GM19043 (cell line): ENCODE data around the gene SPDYE2.
A peak's percentile ranks its signal among the peaks of the same experiment; 100 is the strongest.
"Not testable (repeated sequence)": the region's sequence is repeated elsewhere in the genome, so short reads cannot be mapped to it uniquely, and the experiment has no call there.

Experiments
- ATAC-seq: cut with Tn5 transposase; IDR thresholded peaks from one replicate; pipeline ENCODE4 v1.9.1; 2021; ENCODE audit warnings: low read depth; ENCODE audit not compliant: unreplicated experiment

Gene SPDYE2, protein sequence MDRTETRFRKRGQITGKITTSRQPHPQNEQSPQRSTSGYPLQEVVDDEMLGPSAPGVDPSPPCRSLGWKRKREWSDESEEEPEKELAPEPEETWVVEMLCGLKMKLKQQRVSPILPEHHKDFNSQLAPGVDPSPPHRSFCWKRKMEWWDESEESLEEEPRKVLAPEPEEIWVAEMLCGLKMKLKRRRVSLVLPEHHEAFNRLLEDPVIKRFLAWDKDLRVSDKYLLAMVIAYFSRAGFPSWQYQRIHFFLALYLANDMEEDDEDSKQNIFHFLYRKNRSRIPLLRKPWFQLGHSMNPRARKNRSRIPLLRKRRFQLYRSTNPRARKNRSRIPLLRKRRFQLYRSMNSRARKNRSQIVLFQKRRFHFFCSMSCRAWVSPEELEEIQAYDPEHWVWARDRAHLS

DNA sequence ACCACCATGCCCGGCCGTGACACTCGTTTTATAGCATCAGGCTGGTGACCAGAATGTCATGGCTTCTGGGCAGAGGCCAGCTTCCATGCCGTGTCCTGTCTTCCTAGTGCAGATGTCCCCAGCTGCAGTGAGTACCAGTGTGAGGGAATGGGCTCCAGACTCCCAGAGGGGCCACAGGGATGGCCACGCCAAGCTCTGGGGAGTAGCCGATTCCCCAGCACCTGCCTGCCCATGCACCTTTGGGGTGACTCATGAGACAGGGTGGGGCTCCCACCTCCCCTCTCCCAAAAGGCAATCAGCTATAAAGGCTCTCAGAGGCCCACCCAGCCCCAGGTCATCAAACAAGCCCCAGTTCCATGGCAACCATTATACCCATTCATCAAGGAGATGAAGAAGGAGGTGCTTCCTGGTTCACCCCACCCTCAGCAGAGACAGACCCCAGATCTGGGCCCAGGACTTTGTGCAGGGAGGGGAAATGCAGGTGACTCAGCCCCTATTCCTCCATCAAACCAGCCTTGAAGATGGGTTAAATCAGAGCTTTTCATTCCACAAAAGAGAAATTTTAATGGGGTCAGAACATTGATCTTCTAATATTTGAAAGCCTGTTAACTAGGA lies at the start of gene SPDYE2:
TSS of gene SPDYE2 (plus strand) at position 419 of the 615 bp plus-strand sequence. CDS start 2,030 bp downstream, outside the sequence.
- ATAC-seq, result not testable (repeated sequence)

DNA sequence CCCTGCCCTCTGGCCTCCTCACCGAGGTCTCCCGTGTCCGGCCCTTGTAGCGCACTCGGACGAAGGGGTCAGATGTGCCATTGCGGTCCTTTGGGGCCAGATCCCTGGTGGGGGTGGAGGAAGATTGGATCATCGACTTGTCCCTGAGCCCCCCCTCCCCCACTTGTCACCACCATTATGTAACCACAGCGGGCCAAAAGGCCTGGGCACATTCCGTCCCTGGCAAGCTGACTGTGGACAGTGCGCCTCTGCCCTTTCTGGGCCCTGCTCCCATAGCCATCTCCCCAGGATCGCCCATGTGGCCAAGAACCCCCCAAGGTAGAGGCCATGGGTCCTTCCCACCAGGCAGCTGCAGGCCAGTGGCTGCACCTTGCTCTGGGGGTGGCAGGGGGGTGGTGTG lies 47.9 kb upstream of the SPDYE2 start:
- ATAC-seq, result not testable (repeated sequence)

DNA sequence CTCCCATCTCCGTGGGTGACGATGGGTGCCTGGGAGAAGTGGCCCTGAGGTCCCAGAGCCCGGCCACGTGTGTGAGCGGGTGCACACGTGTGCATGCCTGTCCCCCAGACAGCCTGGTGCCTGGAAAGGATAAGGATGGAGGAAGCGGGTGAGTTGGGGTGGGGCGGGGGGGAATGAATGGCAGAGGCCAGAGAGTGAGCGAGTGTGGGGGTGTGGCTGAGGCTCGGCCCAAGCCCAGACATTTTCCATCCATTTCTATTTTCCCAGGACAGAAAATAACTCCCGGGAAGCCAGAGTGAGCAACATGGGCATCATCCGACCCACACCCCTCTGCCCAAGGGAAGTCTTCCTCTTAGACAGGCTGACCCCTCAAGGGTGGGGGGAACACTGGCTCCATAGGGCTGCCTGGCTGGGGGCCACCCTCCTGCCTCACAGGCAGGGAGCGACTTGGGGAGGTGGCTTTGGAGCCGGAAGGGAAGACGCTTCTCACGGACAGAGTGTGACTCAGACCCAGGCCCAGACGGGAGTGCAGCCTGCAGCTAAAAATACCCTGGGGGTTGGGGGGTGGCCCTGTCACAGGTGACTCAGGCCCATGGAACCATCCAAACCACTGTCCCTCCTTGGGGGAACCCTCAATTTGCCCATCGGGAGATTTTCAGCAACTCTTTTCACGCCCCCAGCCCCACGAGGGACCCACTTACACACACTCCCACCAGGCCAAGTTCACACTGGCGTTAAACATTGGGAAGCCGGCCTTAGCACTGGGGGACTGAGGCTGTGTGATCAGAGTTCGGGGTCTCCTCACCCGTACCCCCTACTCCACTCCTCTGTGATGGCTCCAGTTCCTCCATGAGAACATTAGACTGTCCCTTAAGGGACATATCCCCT lies 45.5 kb upstream of the SPDYE2 start:
- not testable (repeated sequence) for ATAC-seq

DNA sequence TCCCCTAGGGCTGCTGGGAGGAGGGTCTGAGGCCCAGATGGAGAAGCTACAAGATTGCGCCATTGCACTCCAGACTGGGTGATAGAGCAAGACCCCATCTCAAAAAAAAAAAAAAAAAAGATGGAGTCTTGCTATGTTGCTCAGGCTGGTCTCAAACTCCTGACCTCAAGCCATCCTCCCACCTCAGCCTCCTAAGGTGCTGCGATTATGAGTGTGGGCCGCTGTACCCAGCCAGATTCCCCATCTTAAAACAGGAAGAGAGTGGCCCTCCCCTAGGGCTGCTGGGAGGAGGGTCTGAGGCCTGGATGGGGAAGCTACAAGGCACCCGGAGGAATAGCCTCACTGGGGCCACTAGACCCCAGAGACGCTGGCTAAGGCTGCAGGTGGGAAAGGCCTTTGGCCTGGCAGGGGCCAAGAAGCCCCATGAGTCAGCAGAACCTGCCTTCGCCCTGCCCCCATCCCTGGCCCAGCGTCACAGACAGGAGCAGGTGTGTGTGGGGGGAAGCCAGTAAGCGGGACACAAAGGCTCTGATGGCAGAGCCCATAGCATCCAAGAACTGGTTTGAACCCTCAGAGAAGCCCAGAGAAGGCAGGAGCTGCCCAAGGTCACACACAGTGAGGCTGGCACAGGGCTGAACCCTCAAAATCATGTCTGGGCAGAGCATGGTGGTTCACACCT lies 43.5 kb upstream of the SPDYE2 start:
- ATAC-seq, result not testable (repeated sequence)

DNA sequence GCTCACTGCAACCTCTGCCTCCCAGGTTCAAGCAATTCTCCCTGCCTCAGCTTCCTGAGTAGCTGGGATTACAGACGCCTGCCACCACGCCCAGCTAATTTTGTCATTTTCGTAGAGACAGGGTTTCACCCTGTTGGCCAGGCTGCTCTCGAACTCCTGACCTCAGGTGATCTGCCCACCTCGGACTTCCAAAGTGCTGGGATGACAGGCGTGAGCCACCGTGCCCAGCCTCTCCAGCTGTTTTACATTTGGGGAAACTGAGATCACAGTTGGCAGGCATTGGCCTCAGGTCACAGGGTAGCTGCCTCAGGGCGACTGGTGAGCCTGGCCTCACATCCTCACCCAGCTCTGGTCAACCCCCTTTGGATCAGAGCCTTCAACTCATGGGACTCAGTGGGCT lies 40.5 kb upstream of the SPDYE2 start:
- ATAC-seq, result not testable (repeated sequence)

DNA sequence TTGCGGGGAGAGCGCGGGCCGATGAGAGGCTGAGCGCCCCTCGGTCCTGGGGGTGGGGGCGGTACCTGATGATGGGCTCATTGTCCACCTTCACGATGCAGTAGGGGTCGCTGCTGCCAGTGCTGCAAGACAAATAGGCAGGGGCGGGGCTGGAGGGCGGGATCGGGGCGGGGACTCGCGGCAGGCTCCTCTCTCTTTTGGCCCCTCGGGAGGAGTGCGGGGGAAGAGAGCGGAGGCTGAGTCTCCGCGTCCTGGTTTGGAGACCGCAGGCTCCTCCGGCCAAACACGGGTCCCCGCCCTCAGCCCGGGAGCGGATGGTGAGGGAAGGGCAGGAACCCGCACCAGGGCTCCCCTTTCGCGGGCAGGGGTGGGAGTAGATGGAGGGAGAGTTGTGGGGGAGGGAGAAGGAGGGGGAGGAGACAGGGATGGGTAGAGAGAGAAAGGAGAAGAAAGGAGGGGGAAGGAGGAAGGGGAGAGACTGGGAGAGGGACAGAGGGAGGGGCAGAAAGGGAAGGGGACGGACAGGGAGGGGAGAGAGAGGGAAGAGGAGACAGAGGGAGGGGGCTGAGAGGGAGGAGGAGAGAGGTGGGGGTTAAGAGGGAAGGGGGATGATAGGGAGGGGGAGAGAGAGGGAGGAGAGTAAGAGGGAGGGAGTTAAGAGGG lies 39.0 kb upstream of the SPDYE2 start:
- peak; percentile 35 for ATAC-seq

DNA sequence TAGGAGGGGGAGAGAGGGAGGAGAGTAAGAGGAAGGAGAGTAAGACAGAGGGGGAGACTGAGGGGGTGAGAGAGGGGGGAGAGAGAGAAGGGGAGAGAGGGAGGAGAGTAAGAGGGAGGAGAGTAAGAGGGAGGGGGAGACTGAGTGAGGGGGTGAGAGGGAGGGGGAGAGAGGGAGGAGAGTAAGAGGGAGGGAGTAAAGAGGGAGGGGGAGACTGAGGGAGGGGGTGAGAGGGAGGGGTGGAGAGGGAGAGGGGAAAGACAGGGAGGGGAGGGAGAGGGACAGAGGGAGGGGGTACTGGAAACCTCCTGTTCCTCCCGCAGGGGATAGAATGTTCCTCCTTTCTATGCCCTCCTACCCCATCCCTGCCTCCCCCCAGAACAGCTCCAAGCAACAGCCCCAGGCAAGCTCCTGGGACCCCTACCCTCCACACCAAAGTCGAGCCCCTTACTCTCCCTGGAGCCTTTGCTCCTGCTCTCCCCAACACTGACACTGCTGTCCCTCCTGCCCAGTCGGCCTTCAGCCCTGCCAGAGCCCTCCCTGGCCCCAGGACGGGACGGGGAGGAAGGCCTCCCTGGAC lies 38.3 kb upstream of the SPDYE2 start:
- not testable (repeated sequence) for ATAC-seq

DNA sequence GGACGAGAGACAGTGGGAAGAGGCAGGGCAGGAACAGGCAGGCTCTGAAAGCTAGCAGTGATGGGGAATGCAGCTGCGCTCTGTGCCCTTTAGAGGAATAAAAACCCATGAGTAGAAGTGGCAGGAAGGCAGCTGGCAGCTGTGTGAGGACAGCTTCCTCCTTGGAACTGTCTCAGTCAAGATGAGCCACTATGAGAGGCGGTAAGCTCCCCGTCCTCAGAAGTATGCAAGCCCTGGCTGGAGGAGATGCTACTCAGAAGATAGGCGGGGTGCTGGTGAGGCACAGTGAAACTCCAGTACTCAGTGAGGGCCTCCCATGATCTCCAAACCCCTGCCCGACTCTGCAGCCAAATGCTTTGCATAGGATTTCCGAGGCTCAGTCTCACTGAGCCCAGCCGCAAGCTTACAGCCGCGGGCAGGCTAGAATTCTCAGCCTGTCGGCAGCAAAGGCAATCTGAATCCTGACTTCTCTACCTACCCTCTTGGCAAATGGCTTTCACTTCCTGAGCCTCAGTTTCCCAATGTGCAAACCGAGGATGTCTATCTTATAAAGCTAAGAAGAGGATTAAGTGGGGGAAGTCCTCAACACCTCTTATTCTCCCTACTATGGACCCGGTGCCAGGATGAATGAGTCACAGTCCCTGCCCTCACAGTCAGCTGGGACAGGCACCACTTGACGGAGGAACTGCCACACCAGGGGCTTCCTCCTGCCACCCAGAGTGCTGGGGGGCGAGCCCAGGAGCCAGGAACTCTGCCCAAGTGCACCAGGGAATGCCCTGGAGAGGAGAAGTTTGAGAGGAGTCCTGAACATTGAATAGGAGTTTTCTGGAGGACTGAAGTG lies 35.9 kb upstream of the SPDYE2 start:
- ATAC-seq, result peak; percentile 64

DNA sequence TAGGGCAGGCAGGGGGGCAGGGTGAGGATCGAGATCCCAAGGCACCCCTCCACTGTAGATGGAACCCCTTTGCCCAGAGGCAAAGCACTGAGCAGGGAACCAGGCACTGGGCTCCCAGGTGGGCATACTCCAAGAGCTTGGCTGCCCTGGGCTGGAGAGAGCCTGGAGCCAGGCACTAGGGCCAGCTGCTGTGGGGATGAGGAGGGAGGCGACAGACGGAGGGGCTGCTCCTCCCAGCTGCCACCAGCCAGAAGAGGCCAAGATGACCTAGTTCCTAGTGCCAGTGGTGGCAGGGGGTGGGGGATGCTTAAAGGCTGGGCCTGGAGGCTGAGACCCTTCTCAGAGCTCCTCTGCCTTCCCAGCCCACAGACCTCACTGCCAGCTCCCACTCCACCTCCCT lies 35.1 kb upstream of the SPDYE2 start:
- ATAC-seq, result not testable (repeated sequence)

DNA sequence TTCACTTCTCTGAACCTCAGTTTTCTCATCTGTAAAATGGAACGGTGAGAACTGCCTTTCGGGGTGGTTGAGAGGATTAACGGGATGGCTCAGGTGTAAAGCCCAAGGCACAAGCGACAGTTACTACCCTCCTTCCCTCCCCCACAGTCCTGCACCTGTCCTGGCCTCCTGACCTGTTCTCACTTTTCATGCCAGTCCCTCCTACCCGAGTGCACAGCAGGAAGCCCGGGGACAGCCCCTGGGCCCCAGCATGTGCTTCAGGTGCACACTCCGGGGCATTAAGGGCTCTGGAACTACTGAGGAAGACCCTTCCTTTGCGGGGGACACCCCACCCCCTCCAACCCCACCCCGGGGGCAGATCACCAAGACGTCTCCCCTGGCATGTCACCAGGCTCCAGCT lies 34.1 kb upstream of the SPDYE2 start:
- not testable (repeated sequence) for ATAC-seq

DNA sequence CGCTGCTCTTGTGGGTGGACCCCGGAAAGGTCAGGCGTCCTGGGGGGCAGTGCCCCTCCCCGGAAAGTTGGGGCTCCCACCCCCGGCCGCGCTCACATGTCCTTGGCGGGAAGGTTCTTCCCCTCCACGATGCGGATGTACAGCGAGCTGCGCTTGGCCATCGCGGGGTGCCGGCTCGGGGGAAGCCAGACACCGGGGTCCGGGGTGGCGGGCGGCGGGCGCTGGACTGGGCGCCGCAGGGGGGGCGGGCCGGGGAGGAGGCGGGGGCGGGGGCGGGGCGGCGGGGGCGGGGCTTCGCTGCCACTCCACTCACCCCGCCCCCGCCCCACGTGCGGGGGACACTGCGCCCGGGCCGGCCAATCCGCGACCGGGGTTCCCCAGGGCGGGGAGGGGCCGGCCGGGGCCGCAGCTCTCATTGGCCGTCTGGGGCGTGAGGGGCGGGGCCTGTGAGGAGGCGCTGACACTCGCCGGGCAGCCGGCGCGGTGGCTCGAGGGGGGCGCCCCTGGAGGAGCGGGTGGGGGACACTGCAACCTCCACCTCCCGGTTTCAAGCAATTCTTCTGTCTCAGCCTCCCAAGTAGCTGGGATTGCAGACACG lies 33.4 kb upstream of the SPDYE2 start, which contains the start of gene RASA4B:
TSS of gene RASA4B (minus strand) at position 228 of the 598 bp plus-strand sequence. CDS start at position 161, 67 bp downstream.
- peak; percentile 54 for ATAC-seq

DNA sequence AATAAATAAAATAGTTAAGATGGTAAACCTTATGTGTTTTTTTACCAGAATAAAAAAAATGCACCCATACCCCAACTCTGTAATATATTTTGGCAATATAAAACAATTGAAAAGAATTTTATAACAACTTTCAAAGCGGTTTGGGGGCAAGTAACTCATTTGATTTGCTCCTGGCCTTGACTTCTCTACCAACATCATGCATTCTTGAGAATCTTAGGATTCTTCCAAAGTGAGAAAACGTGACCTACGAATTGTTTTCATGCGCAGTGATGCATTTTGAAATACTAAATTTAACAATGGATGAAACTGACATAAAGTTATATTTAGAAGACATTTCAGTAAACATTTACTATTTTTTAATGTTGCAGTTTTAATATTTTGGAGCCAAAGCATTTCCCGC lies 30.2 kb upstream of the SPDYE2 start:
- not testable (repeated sequence) for ATAC-seq

DNA sequence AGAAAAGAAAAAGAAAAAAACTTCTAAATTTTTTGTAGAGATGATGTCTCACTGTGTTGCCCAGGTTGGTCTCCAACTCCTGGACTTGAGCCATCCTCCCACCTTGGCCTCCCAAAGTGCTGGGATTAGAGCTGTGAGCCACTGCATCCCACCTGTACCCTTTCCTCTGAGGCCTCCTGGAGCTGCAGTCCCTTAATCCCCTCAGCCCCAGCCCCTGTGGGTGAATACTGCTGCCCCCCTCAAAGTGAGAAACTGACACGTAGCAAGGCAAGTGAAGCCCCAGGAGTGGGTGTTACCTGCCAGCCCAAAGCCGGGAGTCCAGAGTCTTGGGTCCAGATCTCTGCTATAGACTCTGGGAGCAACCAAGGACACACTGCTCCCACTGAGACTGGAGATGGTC lies 26.2 kb upstream of the SPDYE2 start:
- ATAC-seq, result not testable (repeated sequence)

DNA sequence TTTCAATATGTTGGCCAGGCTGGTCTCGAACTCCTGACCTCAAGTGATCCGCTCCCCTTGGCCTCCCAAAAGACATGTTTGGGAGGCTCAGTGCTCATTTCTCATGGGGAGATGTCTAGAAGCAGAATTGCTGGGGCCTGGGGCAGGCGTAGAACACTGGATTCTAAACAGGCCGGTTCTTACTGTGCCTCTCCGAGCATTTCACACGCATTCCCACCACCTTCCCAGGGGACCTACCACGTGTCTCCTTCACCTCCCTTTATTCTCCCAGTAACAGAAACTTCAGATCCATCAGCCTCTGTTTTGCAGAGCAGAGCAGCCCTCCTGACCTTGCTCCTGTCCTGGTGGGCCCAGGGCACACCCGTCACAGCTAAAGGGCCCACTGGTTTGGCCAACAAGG lies 23.8 kb upstream of the SPDYE2 start:
- ATAC-seq, result not testable (repeated sequence)

DNA sequence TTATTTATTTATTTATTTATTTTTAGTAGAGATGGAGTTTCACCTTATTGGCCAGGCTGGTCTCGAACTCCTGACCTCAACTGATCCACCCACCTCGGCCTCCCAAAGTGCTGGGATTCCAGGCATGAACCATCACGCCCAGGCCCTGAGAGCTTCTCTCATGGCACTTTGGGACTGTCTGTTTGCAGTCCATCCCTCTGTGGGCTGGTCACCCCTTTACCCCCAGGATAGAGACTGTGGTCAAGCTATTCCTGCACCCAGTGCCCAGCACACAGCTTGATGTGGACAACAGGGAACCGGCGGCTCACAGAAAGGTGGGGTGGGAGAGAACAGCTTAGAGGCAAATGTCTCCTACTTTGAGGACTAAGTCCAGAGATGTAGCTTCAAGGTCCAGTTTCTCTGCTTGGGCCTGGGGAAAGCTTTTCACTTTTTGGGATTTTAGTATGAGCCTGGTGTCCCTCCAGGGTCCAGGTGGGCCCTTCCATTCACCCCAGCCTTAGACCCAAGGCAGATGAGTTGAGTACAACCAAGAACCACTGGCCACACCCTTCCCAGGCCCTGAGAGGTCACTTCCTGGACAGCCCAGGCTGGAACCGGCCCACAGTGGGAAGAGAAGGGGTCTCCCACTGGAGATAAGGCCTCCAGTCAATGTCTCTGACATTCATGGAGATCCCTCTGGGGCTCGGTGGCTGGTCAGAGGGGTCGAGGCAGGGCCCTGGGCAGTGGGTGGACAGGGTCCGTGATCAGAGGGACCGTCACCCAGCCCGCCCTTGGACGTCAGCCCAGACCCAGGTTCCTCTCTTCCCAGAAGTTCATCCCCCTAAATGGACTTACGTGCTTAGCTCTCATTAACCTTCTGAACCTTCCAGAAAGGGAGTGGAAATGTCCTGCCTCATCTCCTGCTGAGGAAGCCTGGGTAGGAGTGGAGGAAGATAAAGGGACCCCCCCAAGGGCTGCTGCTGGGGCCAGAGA lies 22.9 kb upstream of the SPDYE2 start:
- not testable (repeated sequence) for ATAC-seq

DNA sequence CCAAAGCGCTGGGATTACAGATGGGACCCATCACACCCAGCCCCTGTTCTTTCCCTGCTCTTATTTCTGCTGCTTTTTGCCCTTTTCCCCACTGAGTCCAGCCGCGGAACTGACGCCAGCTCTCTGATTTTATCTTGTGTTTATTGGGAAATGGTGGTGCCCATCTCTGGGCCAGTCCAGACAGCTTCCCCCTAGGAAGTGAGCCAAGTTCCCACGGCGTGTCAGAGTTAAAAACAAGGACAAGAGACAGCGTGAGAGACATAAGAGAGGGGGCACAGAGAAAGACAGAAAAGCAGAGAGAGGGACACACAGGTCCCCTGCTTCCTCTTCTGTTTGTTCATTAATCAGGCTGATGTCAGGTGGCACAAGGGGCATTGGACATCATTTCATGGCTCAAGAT lies 19.4 kb upstream of the SPDYE2 start:
- ATAC-seq, result not testable (repeated sequence)

DNA sequence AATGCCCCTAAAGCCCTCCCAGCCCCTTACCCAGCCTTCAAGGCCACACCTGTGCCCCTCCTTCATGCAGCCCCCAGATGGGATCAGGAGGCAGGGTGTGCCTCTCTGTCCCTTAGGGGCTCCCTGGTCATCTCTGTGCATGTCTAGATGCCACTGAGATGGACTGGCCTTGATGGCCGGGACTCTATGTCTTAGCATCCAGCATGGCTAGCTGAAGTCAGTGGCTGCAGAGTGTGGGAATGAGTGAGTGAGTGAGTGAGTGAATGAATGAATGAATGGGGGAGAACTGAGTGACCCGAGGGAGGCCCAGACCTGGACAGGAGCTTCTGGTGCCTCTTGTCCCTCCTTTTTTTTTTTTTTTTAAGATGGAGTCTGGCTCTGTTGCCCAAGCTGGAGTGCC lies 18.9 kb upstream of the SPDYE2 start:
- ATAC-seq, result not testable (repeated sequence)
